HepG2 (cell line): Measurements from ENCODE around the gene GPT2. TPM values are rescaled to one million over a fixed set of nuclear protein-coding genes. Genes with fewer than 3 reads are reported as not detected.
A peak's percentile ranks its signal among the peaks of the same experiment; 100 is the strongest.

Experiments
- BRD4 ChIP-seq: sonication (generic); formaldehyde crosslinking; IDR thresholded peaks from 2 replicates; pipeline ENCODE4 v1.4.0; 2020; ENCODE audit warnings: missing genetic modification reagents
- CENPX ChIP-seq: sonication (generic); formaldehyde crosslinking; IDR thresholded peaks from 2 replicates; pipeline ENCODE4 v1.9.0; 2021; ENCODE audit warnings: mild to moderate bottlenecking, missing genetic modification reagents, moderate library complexity
- FIP1L1 ChIP-seq: fragments of 200-400 bp; formaldehyde crosslinking; IDR thresholded peaks from 2 replicates; pipeline ENCODE4 v1.6.1; 2018; ENCODE audit warnings: low read depth, mild to moderate bottlenecking, low read length, moderate library complexity, borderline replicate concordance; ENCODE audit not compliant: insufficient read depth
- JUND ChIP-seq: sonication (generic); formaldehyde crosslinking; IDR thresholded peaks from 2 replicates; pipeline ENCODE4 v1.8.0; 2022; ENCODE audit warnings: mild to moderate bottlenecking, missing genetic modification reagents
- NCOA2 ChIP-seq: sonication (generic); formaldehyde crosslinking; IDR thresholded peaks from 2 replicates; pipeline ENCODE4 v1.8.0; 2022; ENCODE audit warnings: inconsistent platforms
- RBAK ChIP-seq: sonication (generic); formaldehyde crosslinking; IDR thresholded peaks from 2 replicates; pipeline ENCODE4 v1.5.1; 2020; ENCODE audit warnings: mild to moderate bottlenecking, missing genetic modification reagents
- SAFB2 ChIP-seq: sonication (generic); formaldehyde crosslinking; IDR thresholded peaks from 2 replicates; pipeline ENCODE4 v1.5.1; 2020; ENCODE audit warnings: missing genetic modification reagents, low read depth, mild to moderate bottlenecking, borderline replicate concordance
- SKI ChIP-seq: fragments of 450-650 bp; IDR thresholded peaks from one replicate; pipeline ENCODE4 v1.6.1; 2018; ENCODE audit warnings: mild to moderate bottlenecking; ENCODE audit not compliant: partially characterized antibody
- SKIL ChIP-seq: sonication (generic); formaldehyde crosslinking; IDR thresholded peaks from 2 replicates; pipeline ENCODE4 v1.8.0; 2022; ENCODE audit warnings: missing genetic modification reagents, mild to moderate bottlenecking, moderate library complexity, borderline replicate concordance
- SMYD3 ChIP-seq: sonication (generic); formaldehyde crosslinking; IDR thresholded peaks from 2 replicates; pipeline ENCODE4 v1.8.1; 2023; ENCODE audit warnings: mild to moderate bottlenecking, missing genetic modification reagents
- SRSF4 ChIP-seq: fragments of 200-400 bp; formaldehyde crosslinking; IDR thresholded peaks from one replicate; pipeline ENCODE4 v1.6.1; 2018; ENCODE audit warnings: mild to moderate bottlenecking, low read depth, low read length, moderate library complexity; ENCODE audit not compliant: poor library complexity, severe bottlenecking
- ZMYM3 ChIP-seq: sonication (generic); formaldehyde crosslinking; IDR thresholded peaks from 2 replicates; pipeline ENCODE4 v1.5.1; 2020; ENCODE audit warnings: mild to moderate bottlenecking, missing genetic modification reagents
- ZNF143 ChIP-seq: sonication (generic); formaldehyde crosslinking; IDR thresholded peaks from 2 replicates; pipeline ENCODE4 v1.4.0; 2020; ENCODE audit warnings: missing genetic modification reagents
- ZNF205 ChIP-seq: IDR thresholded peaks from 2 replicates; pipeline ENCODE4 v1.6.1; 2018; ENCODE audit warnings: missing biosample characterization, missing genetic modification reagents
- ZNF224 ChIP-seq: sonication (generic); formaldehyde crosslinking; IDR thresholded peaks from 2 replicates; pipeline ENCODE4 v1.5.0; 2020; ENCODE audit warnings: mild to moderate bottlenecking, missing genetic modification reagents
- ZNF33B ChIP-seq: sonication (generic); formaldehyde crosslinking; IDR thresholded peaks from 2 replicates; pipeline ENCODE4 v1.5.1; 2020; ENCODE audit warnings: mild to moderate bottlenecking, missing genetic modification reagents
- ZNF34 ChIP-seq: sonication (generic); formaldehyde crosslinking; IDR thresholded peaks from 2 replicates; pipeline ENCODE4 v1.4.0; 2020; ENCODE audit warnings: mild to moderate bottlenecking, missing genetic modification reagents, borderline replicate concordance
- ZNF513 ChIP-seq: sonication (generic); formaldehyde crosslinking; conservative IDR thresholded peaks from 2 replicates; pipeline ENCODE4 v1.5.0; 2020; ENCODE audit warnings: missing genetic modification reagents
- ZNF713 ChIP-seq: sonication (generic); formaldehyde crosslinking; IDR thresholded peaks from 2 replicates; pipeline ENCODE4 v1.4.0; 2020; ENCODE audit warnings: mild to moderate bottlenecking, missing genetic modification reagents
- ZNF768 ChIP-seq: sonication (generic); formaldehyde crosslinking; IDR thresholded peaks from 2 replicates; pipeline ENCODE4 v1.4.0; 2020; ENCODE audit warnings: missing genetic modification reagents
- ZSCAN12 ChIP-seq: sonication (generic); formaldehyde crosslinking; IDR thresholded peaks from 2 replicates; pipeline ENCODE4 v1.9.0; 2021; ENCODE audit warnings: mild to moderate bottlenecking, missing genetic modification reagents
- polyA plus RNA-seq, 8 experiments: library from polyadenylated mRNA; depleted of rRNA in 3 of 8; stranded (reverse) in 7 of 8; unstranded in 1 of 8; fragments of >200 nt; fragmentation: Illumina TruSeq in 4 of 8; extraction: Trizol in 4 of 8; gene quantifications; 2 replicates each; pipeline versions ENCODE4 v1.2.1 to v1.2.3, GENCODE V29; 2011 to 2016; ENCODE audit warnings: low read depth in 4 of 8, missing spikeins in 1 of 8, mixed read lengths in 1 of 8; ENCODE audit not compliant: insufficient read depth in 1 of 8
- total RNA-seq, 5 experiments: library from RNA; depleted of rRNA; stranded (reverse); fragments of >200 nt; fragmentation: Illumina TruSeq; extraction: Trizol; gene quantifications; 2 replicates each; pipeline ENCODE4 v1.2.3, GENCODE V29; 2016; ENCODE audit warnings: low read depth in 1 of 5
- TF ChIP-seq, protein P1 (sequence below): sonication (generic); formaldehyde crosslinking; IDR thresholded peaks from 2 replicates; pipeline ENCODE4 v1.8.0; 2022; ENCODE audit warnings: mild to moderate bottlenecking, missing genetic modification reagents, moderate library complexity
- TF ChIP-seq, protein P2 (sequence below): IDR thresholded peaks from 2 replicates; pipeline ENCODE4 v1.6.1; 2016; ENCODE audit warnings: missing compliant biosample characterization, missing genetic modification reagents, borderline replicate concordance
- TF ChIP-seq, protein P3 (sequence below): sonication (generic); formaldehyde crosslinking; IDR thresholded peaks from 2 replicates; pipeline ENCODE4 v1.8.1; 2022; ENCODE audit warnings: mild to moderate bottlenecking, missing genetic modification reagents

GPT2 gene
- total and polyA plus RNA-seq, 2 of the 13 experiments (the other 11 are each of a cell fraction or from before 2014, with no cell fraction given), result 138 to 267 TPM

DNA sequence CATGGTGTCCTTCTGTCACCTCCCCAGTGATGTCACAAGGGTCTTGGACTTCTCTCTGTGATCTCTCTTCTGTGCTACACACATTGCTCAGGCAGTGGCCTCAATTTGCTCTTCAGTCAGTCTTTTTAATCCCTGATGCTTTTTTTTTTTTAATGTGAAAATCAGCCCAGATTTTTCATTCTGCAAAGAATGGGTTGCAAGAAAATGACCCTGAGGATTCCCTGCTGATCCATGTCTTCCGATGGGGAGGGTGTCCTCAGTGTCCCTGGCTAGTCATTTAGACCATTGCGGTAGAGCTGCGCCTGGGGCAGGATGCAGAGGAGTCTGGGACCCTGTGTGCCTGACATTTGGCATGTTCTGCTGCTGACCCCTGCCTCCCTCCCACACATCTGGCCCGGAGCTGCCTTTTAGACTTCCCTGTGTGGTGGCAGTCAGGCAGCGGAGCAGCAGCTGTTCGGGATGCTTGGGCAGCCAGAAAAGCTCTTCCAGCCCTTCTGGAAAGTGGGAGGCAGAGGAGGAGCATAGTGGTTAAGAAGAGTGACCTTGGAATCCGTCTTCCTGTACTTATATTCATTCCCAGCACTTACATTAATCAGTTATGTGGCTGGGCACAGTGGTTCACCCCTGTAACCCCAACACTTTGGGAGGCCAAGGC is 12.3 kb downstream of the GPT2 start (continued):
- TF ChIP-seq, protein P1, sequence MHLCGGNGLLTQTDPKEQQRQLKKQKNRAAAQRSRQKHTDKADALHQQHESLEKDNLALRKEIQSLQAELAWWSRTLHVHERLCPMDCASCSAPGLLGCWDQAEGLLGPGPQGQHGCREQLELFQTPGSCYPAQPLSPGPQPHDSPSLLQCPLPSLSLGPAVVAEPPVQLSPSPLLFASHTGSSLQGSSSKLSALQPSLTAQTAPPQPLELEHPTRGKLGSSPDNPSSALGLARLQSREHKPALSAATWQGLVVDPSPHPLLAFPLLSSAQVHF, result no peak
- TF ChIP-seq ZNF34 (CRISPR knock-in tag), result no peak
- no peak for TF ChIP-seq ZNF205 (CRISPR knock-in tag)
- 0 out of 2 replicates have a peak, but pooled peaks have one; percentile 26 for TF ChIP-seq ZNF513 (CRISPR knock-in tag)
- no peak for TF ChIP-seq SKIL (CRISPR knock-in tag)
- TF ChIP-seq SMYD3 (CRISPR knock-in tag), result no peak
- no peak for TF ChIP-seq ZNF224 (CRISPR knock-in tag)
- TF ChIP-seq, protein P2, sequence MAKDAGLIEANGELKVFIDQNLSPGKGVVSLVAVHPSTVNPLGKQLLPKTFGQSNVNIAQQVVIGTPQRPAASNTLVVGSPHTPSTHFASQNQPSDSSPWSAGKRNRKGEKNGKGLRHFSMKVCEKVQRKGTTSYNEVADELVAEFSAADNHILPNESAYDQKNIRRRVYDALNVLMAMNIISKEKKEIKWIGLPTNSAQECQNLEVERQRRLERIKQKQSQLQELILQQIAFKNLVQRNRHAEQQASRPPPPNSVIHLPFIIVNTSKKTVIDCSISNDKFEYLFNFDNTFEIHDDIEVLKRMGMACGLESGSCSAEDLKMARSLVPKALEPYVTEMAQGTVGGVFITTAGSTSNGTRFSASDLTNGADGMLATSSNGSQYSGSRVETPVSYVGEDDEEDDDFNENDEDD (CRISPR knock-in tag), result no peak
- no peak for TF ChIP-seq NCOA2 (CRISPR knock-in tag)
- TF ChIP-seq, protein P3, sequence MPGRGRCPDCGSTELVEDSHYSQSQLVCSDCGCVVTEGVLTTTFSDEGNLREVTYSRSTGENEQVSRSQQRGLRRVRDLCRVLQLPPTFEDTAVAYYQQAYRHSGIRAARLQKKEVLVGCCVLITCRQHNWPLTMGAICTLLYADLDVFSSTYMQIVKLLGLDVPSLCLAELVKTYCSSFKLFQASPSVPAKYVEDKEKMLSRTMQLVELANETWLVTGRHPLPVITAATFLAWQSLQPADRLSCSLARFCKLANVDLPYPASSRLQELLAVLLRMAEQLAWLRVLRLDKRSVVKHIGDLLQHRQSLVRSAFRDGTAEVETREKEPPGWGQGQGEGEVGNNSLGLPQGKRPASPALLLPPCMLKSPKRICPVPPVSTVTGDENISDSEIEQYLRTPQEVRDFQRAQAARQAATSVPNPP (CRISPR knock-in tag), result no peak
- TF ChIP-seq JUND (CRISPR knock-in tag), result no peak
- TF ChIP-seq ZNF143 (CRISPR knock-in tag), result 0 out of 2 replicates have a peak, but pooled peaks have one; percentile 0
- no peak for TF ChIP-seq ZNF768 (CRISPR knock-in tag)
- TF ChIP-seq ZNF33B (CRISPR knock-in tag), result no peak
- no peak for TF ChIP-seq SRSF4
- TF ChIP-seq CENPX (CRISPR knock-in tag), result no peak
- TF ChIP-seq FIP1L1, result no peak
- TF ChIP-seq SAFB2, result no peak
- TF ChIP-seq SKI, result no peak
- no peak for TF ChIP-seq BRD4
- no peak for TF ChIP-seq ZNF713 (CRISPR knock-in tag)
- TF ChIP-seq ZMYM3, result no peak; the same call in none of the 2 replicates
- TF ChIP-seq RBAK, result no peak; the same call in 1 of the 2 replicates
- TF ChIP-seq ZSCAN12 (CRISPR knock-in tag), result no peak
